ENCODE measurements around the gene AMIGO2.

AMIGO2 gene

GRCh38 chr12:47033789-47034555 is 45.8 kb downstream of the AMIGO2 start:
- in situ Hi-C loops (cut with HindIII; ENCODE audit: low pct_ligation_motif_present, low sequenced_read_pairs) = loop anchor here (10.0 kb wide), 1 partner anchor 291 kb away; no protein-coding TSS in a partner anchor
- TF ChIP-seq CTCF (IDR thresholded peaks at IDR 0.05; ENCODE audit: low read depth, low read length, missing control alignments) = no peak
- no peak for DNase-seq

GRCh38 chr12:47033081-47033480 is 46.7 kb downstream of the AMIGO2 start:
- DNase-seq = no peak

More at GRCh38 chr12:47033789-47034555, 45.8 kb downstream of the AMIGO2 start:
- no peak overlapping the region for H3K4me3 ChIP-seq (ENCODE audit: low read depth, low read length)
- H3K27me3 ChIP-seq (replicated peaks) = no peaks in the 10 kb centered on the region
- no peak overlapping the region for H3K27ac ChIP-seq
- no peaks in the 10 kb centered on the region for H3K36me3 ChIP-seq (replicated peaks)

GRCh38 chr12:47032644-47033043 is 47.1 kb downstream of the AMIGO2 start:
- H3K27ac ChIP-seq = no peak overlapping the region
- H3K36me3 ChIP-seq (replicated peaks) = no peaks in the 10 kb centered on the region
- H3K27me3 ChIP-seq (replicated peaks) = no peaks in the 10 kb centered on the region
- no peak overlapping the region for H3K4me3 ChIP-seq (ENCODE audit: low read depth, low read length)
- DNase-seq = peak; percentile 51
- in situ Hi-C loops (cut with HindIII; ENCODE audit: low pct_ligation_motif_present, low sequenced_read_pairs) = loop anchor here (10.0 kb wide), 1 partner anchor 292 kb away; no protein-coding TSS in a partner anchor
- peak; percentile 40 for TF ChIP-seq CTCF (IDR thresholded peaks at IDR 0.05; ENCODE audit: low read depth, low read length, missing control alignments)

More at GRCh38 chr12:47033081-47033480, 46.7 kb downstream of the AMIGO2 start:
- no peaks in the 10 kb centered on the region for H3K36me3 ChIP-seq (replicated peaks)
- H3K4me3 ChIP-seq (ENCODE audit: low read depth, low read length) = no peak overlapping the region
- in situ Hi-C loops (cut with HindIII; ENCODE audit: low pct_ligation_motif_present, low sequenced_read_pairs) = loop anchor here (10.0 kb wide), 1 partner anchor 292 kb away; no protein-coding TSS in a partner anchor
- no peaks in the 10 kb centered on the region for H3K27me3 ChIP-seq (replicated peaks)
- TF ChIP-seq CTCF (IDR thresholded peaks at IDR 0.05; ENCODE audit: low read depth, low read length, missing control alignments) = no peak
- no peak overlapping the region for H3K27ac ChIP-seq

- no peaks in the 10 kb centered on the region for H3K27me3 ChIP-seq (replicated peaks)
- H3K4me3 ChIP-seq (ENCODE audit: low read depth, low read length) = no peak overlapping the region
- no peak for TF ChIP-seq CTCF (IDR thresholded peaks at IDR 0.05; ENCODE audit: low read depth, low read length, missing control alignments)
- in situ Hi-C loops (cut with HindIII; ENCODE audit: low pct_ligation_motif_present, low sequenced_read_pairs) = loop anchor here (10.0 kb wide), 1 partner anchor 295 kb away; no protein-coding TSS in a partner anchor
- DNase-seq = no peak
- no peak overlapping the region for H3K27ac ChIP-seq
- no peaks in the 10 kb centered on the region for H3K36me3 ChIP-seq (replicated peaks)
Observed at GRCh38 chr12:47029903-47030302, 49.9 kb downstream of the AMIGO2 start.

DNA sequence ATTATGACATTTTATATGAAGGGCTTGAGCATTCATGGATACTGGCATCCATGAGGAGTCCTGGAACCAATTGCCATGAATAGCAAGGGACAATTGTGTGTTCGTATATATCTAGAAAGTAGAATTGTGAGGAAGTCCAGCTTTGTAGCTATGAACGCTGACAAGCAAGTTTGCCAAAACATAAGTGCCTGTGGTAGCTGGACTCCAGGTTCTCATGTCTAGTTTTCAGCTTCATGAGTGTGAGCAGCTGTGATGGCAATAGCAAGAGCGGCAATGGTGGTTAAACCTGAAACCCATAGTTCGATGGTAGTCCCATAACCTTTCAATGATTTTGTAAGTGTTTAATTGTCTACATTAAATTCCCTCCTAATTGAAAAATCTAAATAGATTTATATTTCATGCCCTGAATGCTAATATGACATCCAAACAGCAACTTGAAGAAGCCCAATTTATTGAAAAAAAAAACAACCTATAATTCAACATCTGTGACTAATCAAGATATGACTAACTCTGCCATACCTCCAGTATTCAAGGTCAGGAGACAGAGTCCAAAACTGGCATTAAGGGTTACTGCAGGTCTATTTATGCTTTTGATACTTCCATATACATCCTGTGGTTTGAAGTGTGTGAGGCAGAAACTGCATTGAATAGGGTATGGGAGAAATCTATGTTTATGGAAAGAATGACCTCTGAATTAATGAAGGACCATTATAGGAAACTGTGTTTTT is 50.6 kb downstream of the AMIGO2 start:
- H3K4me3 ChIP-seq (ENCODE audit: low read depth, low read length) = no peak overlapping the region
- H3K36me3 ChIP-seq (replicated peaks) = no peaks in the 10 kb centered on the region
- in situ Hi-C loops (cut with HindIII; ENCODE audit: low pct_ligation_motif_present, low sequenced_read_pairs) = no loop called here
- TF ChIP-seq CTCF (IDR thresholded peaks at IDR 0.05; ENCODE audit: low read depth, low read length, missing control alignments) = no peak
- no peak overlapping the region for H3K27ac ChIP-seq
- no peaks in the 10 kb centered on the region for H3K27me3 ChIP-seq (replicated peaks)
- no peak for DNase-seq
